GM18502 (cell line): Measurements from ENCODE around the gene ZNF592.

Source experiments
- ATAC-seq: cut with Tn5 transposase; IDR thresholded peaks from one replicate; pipeline ENCODE4 v1.9.1; 2021; ENCODE audit warnings: mild to moderate bottlenecking; ENCODE audit not compliant: unreplicated experiment, poor library complexity

ZNF592 gene

GRCh38 chr15:84804005-84804900 lies 55.9 kb downstream of the ZNF592 start:
- no peak for ATAC-seq

GRCh38 chr15:84805221-84805620 lies 56.8 kb downstream of the ZNF592 start:
- ATAC-seq: no peak

- no peak for ATAC-seq
Measured at GRCh38 chr15:84807228-84807627, 58.8 kb downstream of the ZNF592 start.

GRCh38 chr15:84810073-84810840 lies 61.9 kb downstream of the ZNF592 start:
- ATAC-seq: no peak

GRCh38 chr15:84811151-84811550 lies 62.8 kb downstream of the ZNF592 start:
- ATAC-seq: no peak

- no peak for ATAC-seq
Measured at GRCh38 chr15:84811828-84812227, 63.4 kb downstream of the ZNF592 start.

- no peak for ATAC-seq
Measured at GRCh38 chr15:84812842-84813241, 64.5 kb downstream of the ZNF592 start.

GRCh38 chr15:84813435-84813834 lies 65.0 kb downstream of the ZNF592 start:
- no peak for ATAC-seq

GRCh38 chr15:84813931-84814330 lies 65.5 kb downstream of the ZNF592 start:
- ATAC-seq: no peak

- ATAC-seq: no peak
Measured at GRCh38 chr15:84814916-84815315, 66.5 kb downstream of the ZNF592 start.

GRCh38 chr15:84816694-84817465 lies 68.5 kb downstream of the ZNF592 start, which contains the start of gene ALPK3:
Gene ALPK3, plus strand, starts transcription at chr15:84817356. Its CDS starts 97 bp downstream, at chr15:84817453.
- no peak for ATAC-seq

GRCh38 chr15:84817466-84818081 lies 69.2 kb downstream of the ZNF592 start:
- no peak for ATAC-seq

- ATAC-seq: no peak
Measured at GRCh38 chr15:84818261-84819131, 70.1 kb downstream of the ZNF592 start.

- ATAC-seq: no peak
Measured at GRCh38 chr15:84819291-84819768, 70.9 kb downstream of the ZNF592 start.

GRCh38 chr15:84819791-84820190 lies 71.4 kb downstream of the ZNF592 start:
- no peak for ATAC-seq

GRCh38 chr15:84821501-84822021 lies 73.2 kb downstream of the ZNF592 start:
- ATAC-seq: no peak

- no peak for ATAC-seq
Measured at GRCh38 chr15:84822653-84823281, 74.4 kb downstream of the ZNF592 start.

GRCh38 chr15:84823282-84823878 lies 75.0 kb downstream of the ZNF592 start:
- no peak for ATAC-seq
